Heart left ventricle (tissue), 16 donors: ENCODE results near the gene RNF145. TPM values are rescaled to one million over a fixed set of nuclear protein-coding genes. Genes with fewer than 3 reads are reported as not detected.

Experiments used
- ATAC-seq, 4 donors: fragments of 200-7000 bp; cut with Tn5 transposase; one replicate each; pipeline ENCODE4 v1.9.1; 2020 to 2022; ENCODE audit warnings: moderate library complexity in 4 of 4, mild to moderate bottlenecking in 3 of 4, moderate number of reproducible peaks in 1 of 4
- DNase-seq, 5 donors: peaks; one replicate each; pipeline ENCODE4 v3.0.0-alpha.2; 2020
- H3K27ac ChIP-seq, 12 donors: fragments of 200-600 bp; sonication (generic) in 4 of 12; one replicate each; pipeline versions ENCODE4 v1.5.0 to v1.8.0; 2016 to 2022; ENCODE audit warnings: mild to moderate bottlenecking in 2 of 12
- H3K27me3 ChIP-seq, 9 donors: fragments of 200-600 bp; sonication (generic) in 2 of 9; one replicate each; pipeline versions ENCODE4 v1.5.1 to v1.8.0; 2016 to 2022; ENCODE audit warnings: mild to moderate bottlenecking in 3 of 9
- H3K36me3 ChIP-seq, 9 donors: fragments of 200-600 bp; sonication (generic) in 2 of 9; one replicate each; pipeline versions ENCODE4 v1.5.0 to v1.8.0; 2018 to 2022; ENCODE audit warnings: mild to moderate bottlenecking in 2 of 9
- H3K4me1 ChIP-seq, 12 donors: fragments of 200-600 bp; sonication (generic) in 4 of 12; one replicate each; pipeline versions ENCODE4 v1.5.0 to v1.8.0; 2016 to 2022; ENCODE audit warnings: mild to moderate bottlenecking in 3 of 12
- H3K4me3 ChIP-seq, 12 donors: fragments of 200-600 bp; sonication (generic) in 4 of 12; one replicate each; pipeline versions ENCODE4 v1.5.0 to v1.8.0; 2017 to 2022; ENCODE audit warnings: mild to moderate bottlenecking in 9 of 12, moderate library complexity in 4 of 12
- H3K9me3 ChIP-seq, 12 donors: fragments of 200-600 bp; sonication (generic) in 4 of 12; one replicate each; pipeline versions ENCODE4 v1.5.0 to v1.8.0; 2016 to 2022; ENCODE audit warnings: mild to moderate bottlenecking in 1 of 12
- POLR2A ChIP-seq, 2 donors: fragments of 450-650 bp; IDR thresholded peaks; one replicate each; pipeline ENCODE4 v1.6.1; 2017; ENCODE audit warnings: antibody characterized with exemption in 2 of 2, mild to moderate bottlenecking in 2 of 2, moderate library complexity in 2 of 2
- WGBS, 4 donors: extraction: QIAGEN DNeasy Blood & Tissue Kit in 2 of 4; methylation state at CpG; one replicate each; pipeline versions ENCODE4 v1.1.5 to v1.1.7; 2013 to 2018; 5-methylcytosine and 5-hydroxymethylcytosine counted together
- intact Hi-C, 10 donors: fragments of 100-400 bp; cut with DNase I; formaldehyde crosslinking; loops; one replicate each; pipeline versions ENCODE4 v1.11.1 to v1.14.2; 2022
- polyA plus RNA-seq, 2 donors: library from polyadenylated mRNA; stranded (reverse); fragments of 200-250 nt; gene quantifications; one replicate each; pipeline ENCODE4 v1.2.3, GENCODE V29; 2013
- total RNA-seq, 9 donors: library from RNA; depleted of rRNA in 2 of 9; stranded (reverse); fragments of >200 nt in 2 of 9; fragmentation: NEBNext Ultra II Directional in 3 of 9; extraction: Animal tissue kit (Norgen Biotek cat#: 25700) in 3 of 9; gene quantifications; one replicate each; pipeline versions ENCODE4 v1.1.0 to v1.2.4, GENCODE V29; 2016 to 2023
- TF ChIP-seq, protein P1 (sequence below), 12 donors: fragments of 200-600 bp; sonication (generic) in 4 of 12; IDR thresholded peaks; one replicate each; pipeline versions ENCODE4 v1.5.0 to v1.8.0; 2018 to 2022; ENCODE audit warnings: antibody characterized with exemption in 12 of 12, mild to moderate bottlenecking in 5 of 12
- donor health status: ischemic (EF 13 %, LVEDD 7.1; RV severe dilation, severe dysfunction).
- donor health status: healthy with polysubstance abuse.
- donor health status: DM: no; HTN: yes; CAD: no.
- donor health status: DM: no; HTN: no; CAD: no.
- donor health status: ischemic (EF 25% LVEDD 6.9; RV normal size, moderate dysfunction).
- donor health status: ischemic (EF 25% LVEDD 5.7; RV mildly dilated, moderate dysfunction).
- donor health status: healthy.
- donor health status: DM: yes; HTN: yes; CAD: no.
- donor health status: ischemic (EF 35%, LVEDD 5.7; RV mildly dilated, moderate dysfunction).
- donor health status: nonischemic (EF 11% LVEDD 7.7; RV severe dilation, severe dysfunction).
- donor health status: DM: yes; HTN: yes; CAD: no.
- donor health status: PGD.
- donor health status: ischemic (EF 29% LVEDD 5.4; RV normal size, mild dysfunction).
- donor health status: nonischemic (EF 23%, LVEDD 6.1; RV moderate dilation, normal function).

The RNF145 gene
- total and polyA plus RNA-seq, 11 donors, result 6.2 to 69.0 (median 25.2) TPM

DNA sequence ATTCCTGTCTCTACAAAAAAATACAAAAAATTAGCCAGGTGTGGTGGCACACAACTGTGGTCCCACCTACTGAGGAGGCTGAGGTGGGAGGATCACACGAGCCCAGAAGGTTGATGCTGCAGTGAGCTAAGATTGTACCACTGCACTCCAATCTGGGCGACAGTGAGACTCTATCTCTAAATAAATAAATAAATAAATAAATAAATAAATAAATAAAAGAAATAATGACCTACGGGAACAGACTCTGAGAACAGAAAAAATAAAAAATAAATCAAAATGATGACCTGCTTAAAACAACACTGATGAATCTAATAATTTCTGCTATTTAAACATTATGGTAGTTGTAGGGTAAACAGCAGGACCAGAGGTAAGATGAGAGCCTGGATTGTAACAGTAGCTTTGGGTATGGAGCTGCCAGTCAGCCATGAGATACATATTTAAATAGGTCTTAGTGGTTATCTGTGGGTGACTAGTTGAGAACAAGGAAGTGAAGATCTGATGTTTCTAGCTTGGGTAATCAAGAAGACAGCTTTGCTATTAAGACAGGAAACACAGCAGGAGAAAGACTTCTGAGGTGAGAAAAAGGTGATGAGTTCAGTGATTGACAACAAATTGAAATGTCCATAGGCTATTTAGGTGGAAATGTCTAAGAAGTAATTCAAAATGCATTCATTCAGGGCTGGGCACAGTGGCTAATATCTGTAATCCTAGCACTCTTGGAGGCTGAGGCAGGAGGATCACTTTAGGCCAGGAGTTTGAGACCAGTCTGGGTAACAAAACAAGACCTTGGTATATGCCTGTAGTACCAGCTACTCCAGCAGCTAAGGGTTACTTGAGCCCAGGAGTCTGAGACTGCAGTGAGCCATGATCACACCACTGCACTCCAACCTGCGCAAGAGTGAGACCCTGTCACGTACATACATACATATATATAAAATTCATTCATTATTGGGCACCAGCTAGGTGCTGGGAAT lies 11.0 kb downstream of the RNF145 start:
- H3K4me1 ChIP-seq, result peaks cover 0 to 65% (median 10%) of the 10 kb centered on the region in 12 donors
- no peak for TF ChIP-seq POLR2A (IDR thresholded peaks at IDR 0.05)
- TF ChIP-seq, protein P1, sequence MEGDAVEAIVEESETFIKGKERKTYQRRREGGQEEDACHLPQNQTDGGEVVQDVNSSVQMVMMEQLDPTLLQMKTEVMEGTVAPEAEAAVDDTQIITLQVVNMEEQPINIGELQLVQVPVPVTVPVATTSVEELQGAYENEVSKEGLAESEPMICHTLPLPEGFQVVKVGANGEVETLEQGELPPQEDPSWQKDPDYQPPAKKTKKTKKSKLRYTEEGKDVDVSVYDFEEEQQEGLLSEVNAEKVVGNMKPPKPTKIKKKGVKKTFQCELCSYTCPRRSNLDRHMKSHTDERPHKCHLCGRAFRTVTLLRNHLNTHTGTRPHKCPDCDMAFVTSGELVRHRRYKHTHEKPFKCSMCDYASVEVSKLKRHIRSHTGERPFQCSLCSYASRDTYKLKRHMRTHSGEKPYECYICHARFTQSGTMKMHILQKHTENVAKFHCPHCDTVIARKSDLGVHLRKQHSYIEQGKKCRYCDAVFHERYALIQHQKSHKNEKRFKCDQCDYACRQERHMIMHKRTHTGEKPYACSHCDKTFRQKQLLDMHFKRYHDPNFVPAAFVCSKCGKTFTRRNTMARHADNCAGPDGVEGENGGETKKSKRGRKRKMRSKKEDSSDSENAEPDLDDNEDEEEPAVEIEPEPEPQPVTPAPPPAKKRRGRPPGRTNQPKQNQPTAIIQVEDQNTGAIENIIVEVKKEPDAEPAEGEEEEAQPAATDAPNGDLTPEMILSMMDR (IDR thresholded peaks at IDR 0.05), result no peak
- 97 to 100% (median 98%) methylated on average over 5 of the region's 5 CpGs for WGBS, 4 donors
- ATAC-seq (peak in 2 of 4 donors; percentile 14 to 52), DNase-seq (no peak)
- peak overlapping the region in 1 of 12 donors; percentile 47 for H3K27ac ChIP-seq
- H3K9me3 ChIP-seq, result no peaks in the 10 kb centered on the region
- H3K27me3 ChIP-seq, result no peaks in the 10 kb centered on the region
- H3K36me3 ChIP-seq, result peaks cover 0 to 62% (median 40%) of the 10 kb centered on the region in 9 donors
- no peak overlapping the region for H3K4me3 ChIP-seq
- intact Hi-C loops, result no loop called here

DNA sequence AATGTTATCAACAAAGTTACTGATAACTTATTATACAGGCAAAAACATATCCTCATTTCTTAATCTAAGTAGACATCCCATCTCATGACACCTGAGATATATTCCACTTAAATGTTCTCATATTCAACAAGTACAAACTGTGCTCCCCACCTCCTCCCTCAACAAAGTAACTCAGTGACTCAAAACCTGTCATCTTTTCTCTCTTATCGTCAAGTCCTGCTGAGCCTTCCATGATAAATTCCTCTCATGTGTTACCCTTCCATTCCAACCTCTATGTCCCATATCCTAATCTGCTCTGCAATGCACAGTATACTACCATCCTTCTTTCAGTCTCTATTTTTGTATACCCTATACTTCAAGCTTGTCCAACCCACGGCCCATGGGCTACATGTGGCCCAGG lies 13.6 kb downstream of the RNF145 start:
- Histone ChIP-seq H3K27me3 (no peaks in the 10 kb centered on the region), H3K36me3 (peaks cover 0 to 55% (median 45%) of the 10 kb centered on the region in 9 donors), H3K9me3 (no peaks in the 10 kb centered on the region), H3K27ac (no peak overlapping the region), H3K4me1 (peaks cover 0 to 44% (median 2%) of the 10 kb centered on the region in 12 donors), H3K4me3 (no peak overlapping the region)
- ATAC-seq (peak in 2 of 4 donors; percentile 63 to 75), DNase-seq (no peak)
- 57 to 74% (median 63%) methylated on average over 2 of the region's 2 CpGs for WGBS, 4 donors
- TF ChIP-seq, protein P1 (IDR thresholded peaks at IDR 0.05), result no peak
- TF ChIP-seq POLR2A (IDR thresholded peaks at IDR 0.05), result no peak
- intact Hi-C loops, result no loop called here

DNA sequence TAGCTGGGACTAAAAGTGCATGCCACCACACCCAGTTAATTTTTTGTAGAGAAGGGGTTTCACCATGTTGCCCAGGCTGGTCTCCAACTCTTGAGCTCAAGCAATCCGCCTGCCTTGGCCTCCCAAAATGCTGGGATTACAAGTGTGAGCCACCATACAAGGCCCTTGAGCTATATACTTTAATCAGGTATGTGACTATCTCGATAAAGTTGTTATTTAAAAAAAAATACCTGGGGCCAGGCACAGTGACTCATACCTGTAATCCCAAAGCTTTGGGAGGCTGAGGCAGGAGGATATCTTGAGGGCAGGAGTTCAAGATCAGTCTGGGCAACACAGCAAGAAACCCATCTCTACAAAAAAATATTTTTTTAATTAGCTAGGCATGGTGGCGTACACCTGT lies 19.2 kb downstream of the RNF145 start:
- no peak overlapping the region for H3K27ac ChIP-seq
- H3K4me3 ChIP-seq, result no peak overlapping the region
- H3K27me3 ChIP-seq, result no peaks in the 10 kb centered on the region
- ATAC-seq, result no peak
- H3K36me3 ChIP-seq, result peaks cover 0 to 65% (median 42%) of the 10 kb centered on the region in 9 donors
- H3K9me3 ChIP-seq, result no peaks in the 10 kb centered on the region
- TF ChIP-seq, protein P1 (IDR thresholded peaks at IDR 0.05), result no peak
- no peak for TF ChIP-seq POLR2A (IDR thresholded peaks at IDR 0.05)
- DNase-seq, result no peak
- 94 to 98% (median 97%) methylated on average over 3 of the region's 3 CpGs for WGBS, 4 donors
- peaks cover 0 to 21% (median 0%) of the 10 kb centered on the region in 12 donors for H3K4me1 ChIP-seq
- intact Hi-C loops, result no loop called here

DNA sequence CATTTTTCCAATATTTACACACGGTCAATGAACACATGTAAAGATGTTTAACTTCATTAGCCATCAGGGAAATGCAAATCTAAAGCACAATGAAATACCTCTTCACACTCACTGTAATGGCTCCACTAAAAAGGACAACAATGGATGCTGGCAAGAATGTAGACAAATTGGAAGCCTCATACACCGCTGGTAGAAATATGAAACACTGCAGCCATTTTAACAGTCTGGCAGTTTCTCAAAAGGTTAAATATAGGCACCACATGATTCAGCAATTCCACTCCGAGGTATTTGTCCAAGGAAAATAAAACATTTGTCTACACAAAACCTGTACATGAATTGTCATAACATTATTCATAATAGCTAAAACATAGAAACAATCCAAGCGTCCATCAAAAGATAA lies 20.0 kb downstream of the RNF145 start:
- Histone ChIP-seq H3K4me1 (peaks cover 0 to 28% (median 5%) of the 10 kb centered on the region in 12 donors), H3K27ac (no peak overlapping the region), H3K9me3 (no peaks in the 10 kb centered on the region), H3K27me3 (no peaks in the 10 kb centered on the region), H3K36me3 (peaks cover 0 to 57% (median 38%) of the 10 kb centered on the region in 9 donors), H3K4me3 (no peak overlapping the region)
- TF ChIP-seq POLR2A (IDR thresholded peaks at IDR 0.05), result no peak
- TF ChIP-seq, protein P1 (IDR thresholded peaks at IDR 0.05), result no peak
- intact Hi-C loops, result no loop called here
- no peak for DNase-seq
- ATAC-seq, result no peak
- WGBS, 4 donors, result 61 to 68% (median 62%) methylated on average over 4 of the region's 4 CpGs
